B cell (primary cell): ENCODE data around the gene SLC22A17. TPM values are rescaled to one million over a fixed set of nuclear protein-coding genes. Genes with fewer than 3 reads are reported as not detected.

Source experiments
- ATAC-seq: fragments of 200-7000 bp; cut with Tn5 transposase; one replicate; pipeline ENCODE4 v1.10.0; 2021; ENCODE audit warnings: low read depth, mild to moderate bottlenecking, moderate number of reproducible peaks, moderate library complexity
- CTCF ChIA-PET: fragments of 350-600 bp; sonication (Branson Sonifier 250); formaldehyde crosslinking; loops from one replicate; lab custom pipeline; 2021; ENCODE audit warnings: antibody characterized with exemption, inconsistent platforms; lab: Charles Lee
- POLR2A ChIA-PET: fragments of 350-600 bp; sonication (Branson Sonifier 250); formaldehyde crosslinking; loops from one replicate; lab custom pipeline; 2021; ENCODE audit warnings: antibody characterized with exemption; lab: Charles Lee
- DNase-seq: peaks from one replicate; pipeline ENCODE4 v3.0.0; 2013
- H2AFZ ChIP-seq: 2 replicates; pipeline ENCODE4 v1.6.1; 2012; ENCODE audit warnings: mild to moderate bottlenecking, low read depth, low read length; ENCODE audit not compliant: insufficient read depth, poor library complexity, severe bottlenecking
- H3K27ac ChIP-seq, 2 donors: 1 replicate in 1 of 2; 2 replicates in 1 of 2; pipeline ENCODE4 v1.5.1; 2012 to 2013; ENCODE audit warnings: low read length in 2 of 2, mild to moderate bottlenecking in 2 of 2, moderate library complexity in 1 of 2
- H3K27me3 ChIP-seq, 4 experiments: fragments of 200-600 bp in 1 of 4; sonication (generic) in 1 of 4; replicated peaks in 1 of 4; 1 replicate in 2 of 4; 2 replicates in 2 of 4; pipeline versions ENCODE4 v1.6.1 to v1.7.0; 2013 to 2016; ENCODE audit warnings: low read length in 3 of 4, mild to moderate bottlenecking in 2 of 4, mixed read lengths in 1 of 4, moderate library complexity in 1 of 4; ENCODE audit not compliant: insufficient read depth in 4 of 4, control insufficient read depth in 3 of 4; ENCODE audit errors: control extremely low read depth in 1 of 4
- H3K36me3 ChIP-seq, 2 experiments: replicated peaks in 1 of 2; 1 replicate in 1 of 2; 2 replicates in 1 of 2; pipeline versions ENCODE4 v1.6.1 to v1.7.1; 2013; ENCODE audit warnings: low read length in 1 of 2; ENCODE audit not compliant: insufficient read depth in 2 of 2, control insufficient read depth in 1 of 2; ENCODE audit errors: control extremely low read depth in 1 of 2, extremely low read depth in 1 of 2
- H3K4me1 ChIP-seq, 2 donors: fragments of 200-600 bp in 1 of 2; sonication (generic) in 1 of 2; 1 replicate in 1 of 2; 2 replicates in 1 of 2; pipeline versions ENCODE4 v1.5.1 to v1.6.1; 2013 to 2017; ENCODE audit warnings: low read length in 2 of 2; ENCODE audit not compliant: control insufficient read depth in 2 of 2, insufficient read depth in 2 of 2
- H3K4me2 ChIP-seq: replicated peaks from 2 replicates; pipeline ENCODE3; 2012; ENCODE audit warnings: mild to moderate bottlenecking, low read depth, low read length; ENCODE audit not compliant: poor library complexity, severe bottlenecking
- H3K4me3 ChIP-seq, 5 experiments: fragments of 200-600 bp in 1 of 5; sonication (generic) in 1 of 5; 1 replicate in 3 of 5; 2 replicates in 2 of 5; pipeline versions ENCODE4 v1.5.1 to v1.7.0; 2011 to 2016; ENCODE audit warnings: low read length in 4 of 5, mild to moderate bottlenecking in 4 of 5, low read depth in 2 of 5, control low read depth in 1 of 5, moderate library complexity in 1 of 5; ENCODE audit not compliant: insufficient read depth in 1 of 5; ENCODE audit errors: control extremely low read depth in 1 of 5, extremely low read depth in 1 of 5
- H3K79me2 ChIP-seq: fragments of 200-600 bp; sonication (generic); one replicate; pipeline ENCODE4 v1.6.0; 2016; ENCODE audit warnings: low read length; ENCODE audit not compliant: control insufficient read depth, insufficient read depth
- H3K9ac ChIP-seq: fragments of 200-600 bp; sonication (generic); 2 replicates; pipeline ENCODE4 v1.6.1; 2017; ENCODE audit warnings: mild to moderate bottlenecking, low read length, moderate library complexity
- H3K9me3 ChIP-seq, 3 donors: one replicate each; pipeline versions ENCODE4 v1.6.1 to v1.7.1; 2013; ENCODE audit warnings: low read length in 2 of 3; ENCODE audit not compliant: control insufficient read depth in 2 of 3, insufficient read depth in 1 of 3; ENCODE audit errors: control extremely low read depth in 1 of 3
- H4K20me1 ChIP-seq: 2 replicates; pipeline ENCODE4 v1.6.0; 2012; ENCODE audit warnings: mild to moderate bottlenecking, low read length; ENCODE audit not compliant: insufficient read depth, control insufficient read depth, poor library complexity, severe bottlenecking
- H3K27ac Mint-ChIP-seq: one replicate; pipeline ENCODE4 v1.8.0; 2021; ENCODE audit warnings: mixed read lengths
- H3K27me3 Mint-ChIP-seq: one replicate; pipeline ENCODE4 v1.8.0; 2021; ENCODE audit warnings: mixed read lengths
- H3K4me1 Mint-ChIP-seq: one replicate; pipeline ENCODE4 v1.8.0; 2021; ENCODE audit warnings: mixed read lengths
- H3K4me3 Mint-ChIP-seq: one replicate; pipeline ENCODE4 v1.8.0; 2021; ENCODE audit warnings: mixed read lengths
- H3K9me3 Mint-ChIP-seq: one replicate; pipeline ENCODE4 v1.8.0; 2022; ENCODE audit warnings: mixed read lengths; ENCODE audit not compliant: insufficient read depth
- EZH2 ChIP-seq: IDR thresholded peaks from 2 replicates; pipeline ENCODE4 v1.6.1; 2012; ENCODE audit warnings: borderline replicate concordance, low read depth, mild to moderate bottlenecking, moderate library complexity, low read length; ENCODE audit not compliant: insufficient read depth, poor library complexity, severe bottlenecking
- WGBS: methylation state at CpG from one replicate; pipeline ENCODE4 v1.1.5; 2013; ENCODE audit warnings: missing lambda C conversion rate; ENCODE audit not compliant: insufficient coverage; 5-methylcytosine and 5-hydroxymethylcytosine counted together
- intact Hi-C: fragments of 100-400 bp; cut with micrococcal nuclease; formaldehyde crosslinking; loops from one replicate; pipeline ENCODE4 v1.10.0; 2022
- polyA plus RNA-seq: library from polyadenylated mRNA; depleted of rRNA; stranded (reverse); fragments of >200 nt; gene quantifications from 2 replicates; pipeline ENCODE4 v1.2.3, GENCODE V29; 2012
- total RNA-seq, 2 donors: library from RNA; stranded (reverse); fragments of 120-200 nt in 1 of 2; gene quantifications; 1 replicate in 1 of 2; 2 replicates in 1 of 2; pipeline versions ENCODE4 v1.2.3 to v1.2.4, GENCODE V29; 2013 to 2022
- TF ChIP-seq, protein P1 (sequence below): fragments of 200-600 bp; IDR thresholded peaks from one replicate; pipeline ENCODE4 v1.8.0; 2022; ENCODE audit warnings: antibody characterized with exemption, mild to moderate bottlenecking

SLC22A17 gene
- total and polyA plus RNA-seq, 2 donors (not counting 1 experiment from before 2014, with no cell fraction given): 0.89 to 0.92 TPM

DNA sequence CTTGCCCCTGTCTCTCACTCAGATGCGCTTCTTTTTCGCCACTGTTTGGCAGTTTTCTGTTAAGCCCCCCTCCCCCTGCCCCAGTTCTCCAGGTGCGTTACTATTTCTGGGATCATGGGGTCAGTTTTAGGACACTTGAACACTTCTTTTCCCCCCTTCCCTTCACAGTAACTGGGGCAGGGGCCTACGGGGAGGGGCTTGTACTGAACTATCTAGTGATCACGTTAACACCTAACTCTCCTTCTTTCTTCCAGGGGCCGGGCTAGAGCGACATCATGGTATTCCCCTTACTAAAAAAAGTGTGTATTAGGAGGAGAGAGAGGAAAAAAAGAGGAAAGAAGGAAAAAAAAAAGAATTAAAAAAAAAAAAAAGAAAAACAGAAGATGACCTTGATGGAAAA lies 27.7 kb downstream of the SLC22A17 start:
- H3K4me3 ChIP-seq: no peak overlapping the region
- H3K9ac ChIP-seq: no peak overlapping the region
- WGBS: 100% methylated on average over 3 of the region's 7 CpGs
- intact Hi-C loops: no loop called here
- CTCF ChIA-PET: interaction anchor here (6.4 to 6.7 kb wide), 2 partner anchors 24 to 204 kb away, joined by 32 to 56 read pairs; partner anchors contain the start of gene PPP1R3E
- H2AFZ ChIP-seq: no peak overlapping the region
- H3K9me3 Mint-ChIP-seq: no peaks in the 10 kb centered on the region
- TF ChIP-seq, protein P1, sequence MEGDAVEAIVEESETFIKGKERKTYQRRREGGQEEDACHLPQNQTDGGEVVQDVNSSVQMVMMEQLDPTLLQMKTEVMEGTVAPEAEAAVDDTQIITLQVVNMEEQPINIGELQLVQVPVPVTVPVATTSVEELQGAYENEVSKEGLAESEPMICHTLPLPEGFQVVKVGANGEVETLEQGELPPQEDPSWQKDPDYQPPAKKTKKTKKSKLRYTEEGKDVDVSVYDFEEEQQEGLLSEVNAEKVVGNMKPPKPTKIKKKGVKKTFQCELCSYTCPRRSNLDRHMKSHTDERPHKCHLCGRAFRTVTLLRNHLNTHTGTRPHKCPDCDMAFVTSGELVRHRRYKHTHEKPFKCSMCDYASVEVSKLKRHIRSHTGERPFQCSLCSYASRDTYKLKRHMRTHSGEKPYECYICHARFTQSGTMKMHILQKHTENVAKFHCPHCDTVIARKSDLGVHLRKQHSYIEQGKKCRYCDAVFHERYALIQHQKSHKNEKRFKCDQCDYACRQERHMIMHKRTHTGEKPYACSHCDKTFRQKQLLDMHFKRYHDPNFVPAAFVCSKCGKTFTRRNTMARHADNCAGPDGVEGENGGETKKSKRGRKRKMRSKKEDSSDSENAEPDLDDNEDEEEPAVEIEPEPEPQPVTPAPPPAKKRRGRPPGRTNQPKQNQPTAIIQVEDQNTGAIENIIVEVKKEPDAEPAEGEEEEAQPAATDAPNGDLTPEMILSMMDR: no peak
- no peak for TF ChIP-seq EZH2
- H3K4me2 ChIP-seq: no peak overlapping the region
- peaks cover 15% of the 10 kb centered on the region for H3K79me2 ChIP-seq
- no peak overlapping the region for H3K4me3 Mint-ChIP-seq
- no peak for ATAC-seq
- H3K4me1 ChIP-seq: peaks cover 19 to 22% of the 10 kb centered on the region in 2 donors
- H3K27ac ChIP-seq: no peak overlapping the region
- no peak overlapping the region for H3K27ac Mint-ChIP-seq
- no peaks in the 10 kb centered on the region for H3K27me3 ChIP-seq
- peaks cover 7 to 32% of the 10 kb centered on the region in 2 experiments for H3K36me3 ChIP-seq
- no peak for DNase-seq
- no peaks in the 10 kb centered on the region for H3K9me3 ChIP-seq
- H3K4me1 Mint-ChIP-seq: peaks cover 32% of the 10 kb centered on the region
- peaks cover 13% of the 10 kb centered on the region for H4K20me1 ChIP-seq
- no peaks in the 10 kb centered on the region for H3K27me3 Mint-ChIP-seq
- POLR2A ChIA-PET: no interaction called here

DNA sequence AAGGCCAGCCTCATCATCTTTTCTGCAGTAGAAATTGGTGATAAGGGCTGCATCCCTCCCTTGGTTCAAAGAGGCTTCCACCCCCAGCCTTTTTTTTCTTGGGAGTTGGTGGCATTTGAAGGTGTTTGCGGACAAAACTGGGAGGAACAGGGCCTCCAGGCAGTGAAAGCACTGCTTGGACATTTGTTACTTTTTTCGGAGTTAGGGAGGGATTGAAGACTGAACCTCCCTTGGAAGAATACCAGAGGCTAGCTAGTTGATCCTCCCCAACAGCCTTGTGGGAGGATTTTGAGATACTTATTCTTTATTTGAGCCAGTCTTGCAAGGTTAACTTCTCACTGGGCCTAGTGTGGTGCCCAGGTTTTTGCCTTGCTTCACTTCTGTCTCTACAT lies 28.2 kb downstream of the SLC22A17 start:
- Histone ChIP-seq H3K36me3 (peaks cover 7 to 32% of the 10 kb centered on the region in 2 experiments), H3K79me2 (peaks cover 15% of the 10 kb centered on the region), H3K9ac (no peak overlapping the region), H3K9me3 (no peaks in the 10 kb centered on the region), H3K4me1 (peaks cover 21 to 24% of the 10 kb centered on the region in 2 donors), H3K4me3 (no peak overlapping the region), H2AFZ (no peak overlapping the region), H4K20me1 (peaks cover 13% of the 10 kb centered on the region), H3K4me2 (no peak overlapping the region), H3K27me3 (no peaks in the 10 kb centered on the region), H3K27ac (no peak overlapping the region)
- no peak for ATAC-seq
- Mint-ChIP-seq H3K9me3 (no peaks in the 10 kb centered on the region), H3K4me3 (no peak overlapping the region), H3K4me1 (peaks cover 35% of the 10 kb centered on the region), H3K27me3 (no peaks in the 10 kb centered on the region), H3K27ac (no peak overlapping the region)
- TF ChIP-seq, protein P1: no peak
- TF ChIP-seq EZH2: no peak
- DNase-seq: no peak
- ChIA-PET POLR2A (no interaction called here), CTCF (interaction anchor here (1.7 to 6.7 kb wide), 3 partner anchors 23 to 238 kb away, joined by 5 to 56 read pairs (median 32); partner anchors contain the start of gene PPP1R3E)
- 100% methylated on average over 2 of the region's 2 CpGs for WGBS
- intact Hi-C loops: no loop called here
